Muscle layer of duodenum (tissue), 2 donors: Measurements from ENCODE around the gene DENND10.
"Not testable (repeated sequence)": the region's sequence is repeated elsewhere in the genome, so short reads cannot be mapped to it uniquely, and the experiment has no call there.

Source experiments
- H3K27ac ChIP-seq: one replicate; pipeline ENCODE4 v1.7.0; 2013; ENCODE audit warnings: mild to moderate bottlenecking, low read length
- H3K27me3 ChIP-seq: one replicate; pipeline ENCODE4 v1.7.0; 2013; ENCODE audit warnings: low read depth, mild to moderate bottlenecking, control low read depth, low read length
- H3K36me3 ChIP-seq, 2 donors: one replicate each; pipeline ENCODE4 v1.7.0; 2013; ENCODE audit warnings: low read length in 2 of 2, control low read depth in 1 of 2, mild to moderate bottlenecking in 1 of 2; ENCODE audit not compliant: insufficient read depth in 2 of 2, control insufficient read depth in 1 of 2
- H3K4me1 ChIP-seq, 2 donors: one replicate each; pipeline ENCODE4 v1.7.0; 2013; ENCODE audit warnings: low read length in 2 of 2, mild to moderate bottlenecking in 2 of 2, control low read depth in 1 of 2, moderate library complexity in 1 of 2; ENCODE audit not compliant: insufficient read depth in 2 of 2, control insufficient read depth in 1 of 2
- H3K4me3 ChIP-seq, 2 donors: one replicate each; pipeline ENCODE4 v1.7.0; 2013; ENCODE audit warnings: low read length in 2 of 2, low read depth in 1 of 2, mild to moderate bottlenecking in 1 of 2
- H3K9me3 ChIP-seq, 2 donors: one replicate each; pipeline ENCODE4 v1.7.0; 2013; ENCODE audit warnings: low read length in 2 of 2, control low read depth in 1 of 2, mild to moderate bottlenecking in 1 of 2; ENCODE audit not compliant: control insufficient read depth in 1 of 2
- donor health status: healthy.

Gene DENND10

DNA sequence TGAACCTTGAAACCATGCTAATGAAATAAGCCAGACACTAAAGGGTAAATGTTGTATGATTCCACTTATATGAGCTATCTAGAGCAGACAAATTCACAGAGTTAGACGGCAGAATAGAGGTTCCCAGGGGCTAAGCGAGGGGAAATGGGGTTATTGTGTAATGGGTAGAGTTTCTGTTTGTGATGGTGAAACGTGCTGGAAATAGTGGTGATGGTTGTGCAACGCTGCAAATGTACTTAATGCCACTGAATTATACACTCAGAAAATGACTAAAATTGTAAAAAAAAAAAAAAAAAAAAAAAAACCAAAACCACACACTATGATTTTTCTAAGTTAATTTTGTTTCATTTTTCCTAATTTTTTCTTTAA, 31.6 kb downstream of the DENND10 start:
- peaks cover 6 to 39% of the 10 kb centered on the region in 2 donors for H3K36me3 ChIP-seq
- no peaks in the 10 kb centered on the region for H3K9me3 ChIP-seq
- H3K4me1 ChIP-seq, result no peaks in the 10 kb centered on the region
- H3K27me3 ChIP-seq, result no peaks in the 10 kb centered on the region
- no peak overlapping the region for H3K27ac ChIP-seq
- H3K4me3 ChIP-seq, result no peak overlapping the region

DNA sequence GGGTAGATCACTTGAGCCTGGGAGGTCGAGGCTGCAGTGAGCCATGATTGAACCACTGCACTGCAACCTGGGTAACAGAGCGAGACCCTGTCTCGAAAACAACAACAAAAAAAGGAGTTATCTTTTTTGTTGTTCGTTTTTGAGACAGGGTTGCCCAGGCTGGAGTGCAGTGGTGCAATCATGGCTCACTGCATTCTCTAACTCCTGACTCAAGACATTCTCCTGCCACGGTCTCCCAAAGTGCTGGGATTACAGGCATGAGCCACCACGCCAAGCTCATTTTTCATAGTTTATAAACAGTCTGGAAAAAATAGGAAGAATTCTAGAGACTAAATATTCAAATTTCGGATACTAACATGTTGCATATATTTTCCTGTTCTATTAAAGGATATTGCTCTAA, 32.2 kb downstream of the DENND10 start:
- Histone ChIP-seq H3K27me3 (no peaks in the 10 kb centered on the region), H3K27ac (no peak overlapping the region), H3K4me3 (no peak overlapping the region), H3K4me1 (no peaks in the 10 kb centered on the region), H3K36me3 (peaks cover 4 to 41% of the 10 kb centered on the region in 2 donors), H3K9me3 (no peaks in the 10 kb centered on the region)

GRCh38 chr10:119137878-119138277, 34.0 kb downstream of the DENND10 start:
- not testable (repeated sequence) for H3K27ac ChIP-seq, H3K9me3 ChIP-seq, H3K27me3 ChIP-seq, H3K4me1 ChIP-seq, H3K4me3 ChIP-seq
- H3K36me3 ChIP-seq, result peaks cover 0 to 37% of the 10 kb centered on the region in 2 donors

GRCh38 chr10:119138346-119139306, 34.7 kb downstream of the DENND10 start:
- Histone ChIP-seq H3K27ac (no peak overlapping the region), H3K4me1 (no peaks in the 10 kb centered on the region), H3K27me3 (no peaks in the 10 kb centered on the region), H3K36me3 (peaks cover 0 to 30% of the 10 kb centered on the region in 2 donors), H3K4me3 (no peak overlapping the region), H3K9me3 (no peaks in the 10 kb centered on the region)

GRCh38 chr10:119139464-119140067, 35.7 kb downstream of the DENND10 start:
- Histone ChIP-seq H3K27me3 (no peaks in the 10 kb centered on the region), H3K36me3 (peaks cover 0 to 25% of the 10 kb centered on the region in 2 donors), H3K27ac (no peak overlapping the region), H3K9me3 (no peaks in the 10 kb centered on the region), H3K4me3 (no peak overlapping the region), H3K4me1 (no peaks in the 10 kb centered on the region)

GRCh38 chr10:119140603-119141245, 36.8 kb downstream of the DENND10 start:
- Histone ChIP-seq H3K4me3 (no peak overlapping the region), H3K27ac (no peak overlapping the region), H3K36me3 (peaks cover 0 to 28% of the 10 kb centered on the region in 2 donors), H3K9me3 (no peaks in the 10 kb centered on the region), H3K4me1 (no peaks in the 10 kb centered on the region), H3K27me3 (no peaks in the 10 kb centered on the region)

GRCh38 chr10:119143657-119144056, 39.7 kb downstream of the DENND10 start:
- Histone ChIP-seq H3K9me3 (no peaks in the 10 kb centered on the region), H3K27ac (no peak overlapping the region), H3K27me3 (no peaks in the 10 kb centered on the region), H3K4me3 (no peak overlapping the region), H3K36me3 (peaks cover 0 to 47% of the 10 kb centered on the region in 2 donors), H3K4me1 (no peaks in the 10 kb centered on the region)

DNA sequence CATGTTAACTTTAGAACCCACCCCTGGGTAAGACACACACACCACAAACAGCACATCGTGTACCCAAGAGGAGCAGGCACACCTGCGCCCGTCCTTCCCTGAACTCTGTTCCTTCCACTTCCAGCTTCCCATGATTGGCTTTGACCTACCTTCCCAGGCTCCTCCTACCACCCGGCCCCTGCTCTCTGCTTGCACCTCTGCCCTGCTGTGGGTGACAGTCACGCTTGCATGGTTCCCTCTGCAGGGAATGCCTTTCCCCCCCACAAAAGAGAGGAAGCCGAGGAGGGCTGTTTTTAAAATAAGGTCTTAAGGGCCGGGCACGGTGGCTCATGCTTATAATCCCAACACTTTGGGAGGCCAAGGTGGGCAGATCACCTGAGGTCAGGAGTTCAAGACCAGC, 45.2 kb downstream of the DENND10 start:
- Histone ChIP-seq H3K27ac (no peak overlapping the region), H3K27me3 (no peaks in the 10 kb centered on the region), H3K36me3 (peaks cover 9 to 58% of the 10 kb centered on the region in 2 donors), H3K9me3 (no peaks in the 10 kb centered on the region), H3K4me3 (no peak overlapping the region), H3K4me1 (no peaks in the 10 kb centered on the region)

DNA sequence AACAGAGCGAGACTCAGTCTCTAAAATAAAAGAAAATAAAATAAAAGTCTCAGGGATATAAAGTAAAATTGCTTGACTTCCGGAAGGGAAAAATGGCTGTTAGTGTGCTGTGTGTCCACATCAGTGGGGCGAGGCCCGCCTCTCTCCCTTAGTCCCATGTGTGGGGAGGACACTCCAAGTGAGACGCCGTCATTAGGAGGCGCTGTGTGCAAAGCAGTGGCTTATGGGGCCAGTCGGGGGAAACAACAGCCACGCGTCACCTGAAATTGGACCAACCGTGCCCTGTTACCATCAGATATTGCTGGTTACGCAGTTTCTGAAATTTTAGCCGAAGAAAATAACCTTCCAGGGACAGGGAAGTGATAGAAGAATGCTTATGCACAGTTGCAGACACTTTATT, 45.8 kb downstream of the DENND10 start:
- H3K36me3 ChIP-seq, result peaks cover 10 to 64% of the 10 kb centered on the region in 2 donors
- H3K4me3 ChIP-seq, result no peak overlapping the region
- no peaks in the 10 kb centered on the region for H3K9me3 ChIP-seq
- H3K4me1 ChIP-seq, result no peaks in the 10 kb centered on the region
- H3K27me3 ChIP-seq, result no peaks in the 10 kb centered on the region
- no peak overlapping the region for H3K27ac ChIP-seq

- not testable (repeated sequence) for H3K4me3 ChIP-seq, H3K9me3 ChIP-seq, H3K27ac ChIP-seq, H3K27me3 ChIP-seq, H3K4me1 ChIP-seq
- peaks cover 26 to 64% of the 10 kb centered on the region in 2 donors for H3K36me3 ChIP-seq
These were observed 47.7 kb downstream of the DENND10 start for GRCh38 chr10:119151601-119152000.

DNA sequence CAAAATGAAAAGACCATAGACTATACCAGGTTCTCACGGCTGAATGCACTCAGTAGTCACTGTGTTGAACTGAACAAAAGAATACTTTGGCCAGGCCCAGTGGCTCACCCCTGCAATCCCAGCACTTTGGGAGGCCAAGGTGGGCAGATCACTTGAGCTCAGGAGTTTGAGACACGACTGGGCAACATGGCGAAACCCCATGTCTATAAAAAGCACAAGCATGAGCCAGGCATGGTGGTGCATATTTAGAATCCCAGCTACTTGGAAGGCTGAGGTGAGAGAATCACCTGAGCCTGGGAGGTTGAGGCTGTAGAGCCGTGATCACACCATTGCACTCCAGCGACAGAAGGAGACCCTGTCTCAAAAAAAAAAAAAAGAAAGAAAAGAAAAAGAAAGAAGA, 49.1 kb downstream of the DENND10 start:
- Histone ChIP-seq H3K27ac (no peak overlapping the region), H3K9me3 (no peaks in the 10 kb centered on the region), H3K4me1 (no peaks in the 10 kb centered on the region), H3K36me3 (peaks cover 33 to 65% of the 10 kb centered on the region in 2 donors), H3K4me3 (no peak overlapping the region), H3K27me3 (no peaks in the 10 kb centered on the region)
